Duodenal mucosa (tissue), 2 donors: ENCODE data around the gene SEMA4A.

Source experiments
- H3K27ac ChIP-seq: one replicate; pipeline ENCODE4 v1.7.0; 2013; ENCODE audit warnings: low read depth, low read length
- H3K27me3 ChIP-seq, 2 donors: one replicate each; pipeline ENCODE4 v1.7.0; 2013; ENCODE audit warnings: low read length in 2 of 2, control low read depth in 1 of 2; ENCODE audit not compliant: insufficient read depth in 2 of 2, control insufficient read depth in 1 of 2
- H3K36me3 ChIP-seq, 2 donors: one replicate each; pipeline ENCODE4 v1.7.0; 2013; ENCODE audit warnings: low read length in 2 of 2, control low read depth in 1 of 2; ENCODE audit not compliant: insufficient read depth in 2 of 2, control insufficient read depth in 1 of 2
- H3K4me1 ChIP-seq, 2 donors: one replicate each; pipeline ENCODE4 v1.7.0; 2013; ENCODE audit warnings: low read length in 2 of 2, control low read depth in 1 of 2; ENCODE audit not compliant: insufficient read depth in 2 of 2, control insufficient read depth in 1 of 2
- H3K4me3 ChIP-seq, 2 donors: one replicate each; pipeline ENCODE4 v1.7.0; 2013; ENCODE audit warnings: low read length in 2 of 2, low read depth in 1 of 2
- H3K9ac ChIP-seq, 2 donors: one replicate each; pipeline ENCODE4 v1.7.0; 2013; ENCODE audit warnings: low read length in 2 of 2, low read depth in 1 of 2
- H3K9me3 ChIP-seq, 2 donors: one replicate each; pipeline ENCODE4 v1.7.0; 2013; ENCODE audit warnings: low read length in 2 of 2, control low read depth in 1 of 2; ENCODE audit not compliant: control insufficient read depth in 1 of 2

The SEMA4A gene

GRCh38 chr1:156160743-156161171 is 7.4 kb downstream of the SEMA4A start:
- H3K27me3 ChIP-seq, result no peaks in the 10 kb centered on the region
- no peaks in the 10 kb centered on the region for H3K9me3 ChIP-seq
- no peak overlapping the region for H3K27ac ChIP-seq
- H3K4me3 ChIP-seq, result peak overlapping the region; percentile 44 to 53
- peak overlapping the region in 1 of 2 donors; percentile 13 for H3K9ac ChIP-seq
- H3K4me1 ChIP-seq, result peaks cover 14 to 18% of the 10 kb centered on the region in 2 donors
- no peaks in the 10 kb centered on the region for H3K36me3 ChIP-seq

GRCh38 chr1:156162430-156163037 is 9.1 kb downstream of the SEMA4A start:
- peaks cover 14 to 15% of the 10 kb centered on the region in 2 donors for H3K4me1 ChIP-seq
- no peak overlapping the region for H3K4me3 ChIP-seq
- no peak overlapping the region for H3K27ac ChIP-seq
- H3K9me3 ChIP-seq, result no peaks in the 10 kb centered on the region
- no peaks in the 10 kb centered on the region for H3K36me3 ChIP-seq
- no peaks in the 10 kb centered on the region for H3K27me3 ChIP-seq
- no peak overlapping the region for H3K9ac ChIP-seq

- peaks cover 14 to 15% of the 10 kb centered on the region in 2 donors for H3K4me1 ChIP-seq
- no peaks in the 10 kb centered on the region for H3K27me3 ChIP-seq
- H3K4me3 ChIP-seq, result no peak overlapping the region
- H3K36me3 ChIP-seq, result no peaks in the 10 kb centered on the region
- no peak overlapping the region for H3K9ac ChIP-seq
- no peaks in the 10 kb centered on the region for H3K9me3 ChIP-seq
- H3K27ac ChIP-seq, result no peak overlapping the region
Observed at GRCh38 chr1:156163712-156164111, 10.3 kb downstream of the SEMA4A start.

- H3K27ac ChIP-seq, result no peak overlapping the region
- H3K4me3 ChIP-seq, result no peak overlapping the region
- H3K9me3 ChIP-seq, result no peaks in the 10 kb centered on the region
- H3K27me3 ChIP-seq, result no peaks in the 10 kb centered on the region
- no peaks in the 10 kb centered on the region for H3K36me3 ChIP-seq
- H3K9ac ChIP-seq, result no peak overlapping the region
- H3K4me1 ChIP-seq, result peaks cover 14 to 15% of the 10 kb centered on the region in 2 donors
Observed at GRCh38 chr1:156164125-156164831, 10.9 kb downstream of the SEMA4A start.

- no peaks in the 10 kb centered on the region for H3K27me3 ChIP-seq
- no peak overlapping the region for H3K4me3 ChIP-seq
- no peaks in the 10 kb centered on the region for H3K9me3 ChIP-seq
- H3K36me3 ChIP-seq, result no peaks in the 10 kb centered on the region
- no peak overlapping the region for H3K9ac ChIP-seq
- H3K27ac ChIP-seq, result no peak overlapping the region
- H3K4me1 ChIP-seq, result peaks cover 13 to 14% of the 10 kb centered on the region in 2 donors
Observed at GRCh38 chr1:156165083-156165482, 11.7 kb downstream of the SEMA4A start.

GRCh38 chr1:156167536-156167935 is 14.2 kb downstream of the SEMA4A start:
- Histone ChIP-seq H3K4me1 (peaks cover 5 to 7% of the 10 kb centered on the region in 2 donors), H3K9ac (no peak overlapping the region), H3K27ac (no peak overlapping the region), H3K27me3 (no peaks in the 10 kb centered on the region), H3K4me3 (no peak overlapping the region), H3K36me3 (no peaks in the 10 kb centered on the region), H3K9me3 (no peaks in the 10 kb centered on the region)

- Histone ChIP-seq H3K36me3 (no peaks in the 10 kb centered on the region), H3K4me3 (no peak overlapping the region), H3K4me1 (no peaks in the 10 kb centered on the region), H3K9ac (no peak overlapping the region), H3K27me3 (no peaks in the 10 kb centered on the region), H3K27ac (no peak overlapping the region), H3K9me3 (no peaks in the 10 kb centered on the region)
Observed at GRCh38 chr1:156172696-156173470, 19.5 kb downstream of the SEMA4A start.

- H3K9me3 ChIP-seq, result no peaks in the 10 kb centered on the region
- no peak overlapping the region for H3K27ac ChIP-seq
- H3K27me3 ChIP-seq, result no peaks in the 10 kb centered on the region
- H3K4me3 ChIP-seq, result no peak overlapping the region
- no peak overlapping the region for H3K9ac ChIP-seq
- no peaks in the 10 kb centered on the region for H3K4me1 ChIP-seq
- no peaks in the 10 kb centered on the region for H3K36me3 ChIP-seq
Observed at GRCh38 chr1:156176610-156177210, 23.3 kb downstream of the SEMA4A start.

- H3K9me3 ChIP-seq, result no peaks in the 10 kb centered on the region
- no peaks in the 10 kb centered on the region for H3K27me3 ChIP-seq
- H3K4me3 ChIP-seq, result no peak overlapping the region
- H3K9ac ChIP-seq, result no peak overlapping the region
- H3K27ac ChIP-seq, result no peak overlapping the region
- H3K4me1 ChIP-seq, result no peaks in the 10 kb centered on the region
- H3K36me3 ChIP-seq, result no peaks in the 10 kb centered on the region
Observed at GRCh38 chr1:156177919-156178654, 24.7 kb downstream of the SEMA4A start.
